Keratinocyte (primary cell): Measurements from ENCODE around the gene YIPF1. TPM values are rescaled to one million over a fixed set of nuclear protein-coding genes. Genes with fewer than 3 reads are reported as not detected.

Source experiments
- DNase-seq: peaks from one replicate; pipeline ENCODE4 v3.0.0-alpha.2; 2011; ENCODE audit warnings: low read depth, missing footprints, low spot score
- FAIRE-seq: peaks from 2 replicates; lab custom pipeline; 2011; peaks lifted over from hg19 to GRCh38; lab: Jason Lieb, UNC
- H2AFZ ChIP-seq: 2 replicates; pipeline ENCODE4 v1.6.0; 2012; ENCODE audit warnings: low read length, control low read depth, inconsistent platforms; ENCODE audit not compliant: control insufficient read depth
- H3K27ac ChIP-seq: 2 replicates; pipeline ENCODE4 v1.5.1; 2011; ENCODE audit warnings: low read length; ENCODE audit not compliant: control insufficient read depth, insufficient read depth
- H3K27me3 ChIP-seq: 3 replicates; pipeline ENCODE4 v1.6.0; 2011; ENCODE audit warnings: low read length; ENCODE audit not compliant: control insufficient read depth, insufficient read depth; ENCODE audit errors: extremely low read depth
- H3K36me3 ChIP-seq, 2 experiments: 2 replicates in 1 of 2; 3 replicates in 1 of 2; pipeline ENCODE4 v1.5.1; 2011; ENCODE audit warnings: low read length in 2 of 2, mild to moderate bottlenecking in 1 of 2; ENCODE audit not compliant: control insufficient read depth in 2 of 2, insufficient read depth in 2 of 2; ENCODE audit errors: extremely low read depth in 1 of 2
- H3K4me1 ChIP-seq: 3 replicates; pipeline ENCODE4 v1.5.1; 2011; ENCODE audit warnings: low read length; ENCODE audit not compliant: control insufficient read depth, insufficient read depth; ENCODE audit errors: extremely low read depth
- H3K4me2 ChIP-seq: 3 replicates; pipeline ENCODE4 v1.6.0; 2011; ENCODE audit warnings: low read depth, low read length; ENCODE audit not compliant: control insufficient read depth, insufficient read depth; ENCODE audit errors: extremely low read depth
- H3K4me3 ChIP-seq, 3 experiments: fragments of 200-600 bp in 1 of 3; sonication (generic) in 1 of 3; 2 replicates in 2 of 3; 3 replicates in 1 of 3; pipeline ENCODE4 v1.5.1; 2011 to 2016; ENCODE audit warnings: low read length in 3 of 3, mild to moderate bottlenecking in 3 of 3, control low read depth in 2 of 3, inconsistent platforms in 1 of 3, low read depth in 1 of 3, mixed read lengths in 1 of 3, mixed run types in 1 of 3, moderate library complexity in 1 of 3; ENCODE audit not compliant: control insufficient read depth in 2 of 3, insufficient read depth in 2 of 3; ENCODE audit errors: extremely low read depth in 1 of 3
- H3K79me2 ChIP-seq: 2 replicates; pipeline ENCODE4 v1.6.0; 2012; ENCODE audit warnings: low read length; ENCODE audit not compliant: control insufficient read depth, insufficient read depth
- H3K9ac ChIP-seq: 3 replicates; pipeline ENCODE4 v1.6.0; 2011; ENCODE audit warnings: low read length; ENCODE audit not compliant: control insufficient read depth, insufficient read depth; ENCODE audit errors: extremely low read depth
- H3K9me1 ChIP-seq: 3 replicates; pipeline ENCODE4 v1.6.0; 2011; ENCODE audit warnings: low read length; ENCODE audit not compliant: control insufficient read depth, insufficient read depth; ENCODE audit errors: extremely low read depth
- H3K9me3 ChIP-seq: 2 replicates; pipeline ENCODE4 v1.5.1; 2012; ENCODE audit warnings: low read depth, low read length; ENCODE audit not compliant: control insufficient read depth
- H4K20me1 ChIP-seq: 3 replicates; pipeline ENCODE4 v1.6.0; 2011; ENCODE audit warnings: low read length; ENCODE audit not compliant: control insufficient read depth, insufficient read depth; ENCODE audit errors: extremely low read depth
- EZH2 ChIP-seq: IDR thresholded peaks from one replicate; pipeline ENCODE4 v1.6.1; 2012; ENCODE audit warnings: inconsistent platforms, mild to moderate bottlenecking, low read length, moderate library complexity
- dilution Hi-C: fragments of 300-500 bp; cut with MboI; formaldehyde crosslinking; loops from one replicate; pipeline ENCODE4 v1.7.0; 2020; ENCODE audit warnings: low sequenced_read_pairs; ENCODE audit not compliant: extremely low pct_ligation_motif_present
- polyA plus RNA-seq, 5 experiments: library from polyadenylated mRNA; depleted of rRNA in 3 of 5; stranded (reverse) in 3 of 5; stranded (forward) in 1 of 5; unstranded in 1 of 5; fragments of >200 nt; gene quantifications; 1 replicate in 1 of 5; 2 replicates in 3 of 5; 3 replicates in 1 of 5; pipeline versions ENCODE4 v1.2.1 to v1.2.3, GENCODE V29; 2011 to 2012; ENCODE audit warnings: missing spikeins in 2 of 5, low read depth in 1 of 5, low replicate concordance in 1 of 5
- TF ChIP-seq, protein P1 (sequence below), 3 experiments: IDR thresholded peaks in 1 of 3; conservative IDR thresholded peaks in 1 of 3; optimal IDR thresholded peaks in 1 of 3; 2 replicates in 2 of 3; 3 replicates in 1 of 3; pipeline versions ENCODE3 to v1.5.1; 2011; ENCODE audit warnings: low read length in 3 of 3, mild to moderate bottlenecking in 3 of 3, moderate library complexity in 2 of 3, control low read depth in 1 of 3, inconsistent platforms in 1 of 3; ENCODE audit not compliant: insufficient read depth in 2 of 3; ENCODE audit errors: extremely low read depth in 1 of 3

The YIPF1 gene
- polyA plus RNA-seq, 1 donor (not counting 4 experiments of a cell fraction or from before 2014, with no cell fraction given) = 43.3 TPM

DNA sequence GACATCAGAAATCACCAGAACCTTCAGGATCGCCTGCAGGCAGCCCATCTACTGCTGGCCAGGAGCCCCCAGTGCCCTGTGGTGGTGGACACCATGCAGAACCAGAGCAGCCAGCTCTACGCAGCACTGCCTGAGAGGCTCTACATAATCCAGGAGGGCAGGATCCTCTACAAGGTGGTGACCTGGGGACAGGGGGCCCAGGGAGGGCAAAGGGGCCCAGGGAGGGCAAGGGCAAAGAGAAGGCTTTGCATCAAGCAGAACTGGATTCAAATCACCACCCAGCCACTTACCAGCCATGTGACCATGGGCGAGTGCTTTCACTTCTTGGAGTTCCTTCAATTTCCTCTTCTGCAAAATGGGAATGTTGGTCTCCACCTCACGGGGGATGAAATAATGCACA lies 16.5 kb upstream of the YIPF1 start:
- H3K27ac ChIP-seq = no peak overlapping the region
- no peaks in the 10 kb centered on the region for H3K79me2 ChIP-seq
- H3K4me1 ChIP-seq = peaks cover 3% of the 10 kb centered on the region
- DNase-seq (no peak), FAIRE-seq (no peak)
- H3K27me3 ChIP-seq = no peaks in the 10 kb centered on the region
- no peak overlapping the region for H3K4me3 ChIP-seq
- no peaks in the 10 kb centered on the region for H4K20me1 ChIP-seq
- no peak overlapping the region for H2AFZ ChIP-seq
- H3K9me1 ChIP-seq = no peaks in the 10 kb centered on the region
- no peak overlapping the region for H3K4me2 ChIP-seq
- dilution Hi-C loops = no loop called here
- no peaks in the 10 kb centered on the region for H3K36me3 ChIP-seq
- TF ChIP-seq, protein P1, sequence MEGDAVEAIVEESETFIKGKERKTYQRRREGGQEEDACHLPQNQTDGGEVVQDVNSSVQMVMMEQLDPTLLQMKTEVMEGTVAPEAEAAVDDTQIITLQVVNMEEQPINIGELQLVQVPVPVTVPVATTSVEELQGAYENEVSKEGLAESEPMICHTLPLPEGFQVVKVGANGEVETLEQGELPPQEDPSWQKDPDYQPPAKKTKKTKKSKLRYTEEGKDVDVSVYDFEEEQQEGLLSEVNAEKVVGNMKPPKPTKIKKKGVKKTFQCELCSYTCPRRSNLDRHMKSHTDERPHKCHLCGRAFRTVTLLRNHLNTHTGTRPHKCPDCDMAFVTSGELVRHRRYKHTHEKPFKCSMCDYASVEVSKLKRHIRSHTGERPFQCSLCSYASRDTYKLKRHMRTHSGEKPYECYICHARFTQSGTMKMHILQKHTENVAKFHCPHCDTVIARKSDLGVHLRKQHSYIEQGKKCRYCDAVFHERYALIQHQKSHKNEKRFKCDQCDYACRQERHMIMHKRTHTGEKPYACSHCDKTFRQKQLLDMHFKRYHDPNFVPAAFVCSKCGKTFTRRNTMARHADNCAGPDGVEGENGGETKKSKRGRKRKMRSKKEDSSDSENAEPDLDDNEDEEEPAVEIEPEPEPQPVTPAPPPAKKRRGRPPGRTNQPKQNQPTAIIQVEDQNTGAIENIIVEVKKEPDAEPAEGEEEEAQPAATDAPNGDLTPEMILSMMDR (optimal IDR thresholded peaks at IDR 0.05 in 1 of 3, IDR thresholded peaks at IDR 0.05 in 1 of 3, conservative IDR thresholded peaks at IDR 0.05 in 1 of 3; ENCODE audit: extremely low read depth in 1 of 3, insufficient read depth in 2 of 3, low read length in 3 of 3) = no peak
- TF ChIP-seq EZH2 = no peak
- H3K9ac ChIP-seq = no peak overlapping the region
- no peaks in the 10 kb centered on the region for H3K9me3 ChIP-seq

DNA sequence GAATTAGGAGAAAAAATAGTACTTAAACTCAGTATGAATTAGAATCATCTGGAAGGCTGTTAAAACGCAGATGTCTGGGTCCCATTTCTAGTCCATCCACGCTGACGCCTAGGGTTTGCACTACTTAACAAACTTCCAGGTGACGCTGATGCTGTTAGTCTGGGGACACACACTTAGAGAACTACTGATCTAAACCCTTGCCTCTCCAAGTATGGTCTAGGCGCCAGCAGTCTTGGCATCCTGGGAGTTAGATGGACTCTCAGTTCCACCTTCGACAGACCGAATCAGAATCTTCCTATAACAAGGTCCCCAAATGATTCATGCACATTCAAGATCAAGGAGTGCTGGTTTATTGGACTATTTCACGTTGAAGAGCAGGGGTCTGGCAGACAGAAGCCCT lies 15.9 kb upstream of the YIPF1 start:
- no peaks in the 10 kb centered on the region for H3K9me3 ChIP-seq
- TF ChIP-seq, protein P1 (optimal IDR thresholded peaks at IDR 0.05 in 1 of 3, IDR thresholded peaks at IDR 0.05 in 1 of 3, conservative IDR thresholded peaks at IDR 0.05 in 1 of 3; ENCODE audit: extremely low read depth in 1 of 3, insufficient read depth in 2 of 3, low read length in 3 of 3) = no peak
- TF ChIP-seq EZH2 = no peak
- H3K9me1 ChIP-seq = no peaks in the 10 kb centered on the region
- no peak overlapping the region for H3K4me2 ChIP-seq
- dilution Hi-C loops = no loop called here
- H3K27ac ChIP-seq = no peak overlapping the region
- DNase-seq = no peak
- H3K36me3 ChIP-seq = no peaks in the 10 kb centered on the region
- FAIRE-seq = no peak
- no peaks in the 10 kb centered on the region for H3K79me2 ChIP-seq
- H3K4me3 ChIP-seq = no peak overlapping the region
- peaks cover 3% of the 10 kb centered on the region for H3K4me1 ChIP-seq
- H4K20me1 ChIP-seq = no peaks in the 10 kb centered on the region
- no peak overlapping the region for H3K9ac ChIP-seq
- H3K27me3 ChIP-seq = no peaks in the 10 kb centered on the region
- H2AFZ ChIP-seq = no peak overlapping the region
